Heart right ventricle (tissue), 16 donors: Measurements from ENCODE around the gene GPD1. TPM values are rescaled to one million over a fixed set of nuclear protein-coding genes. Genes with fewer than 3 reads are reported as not detected.

Experiments used
- ATAC-seq, 8 donors: fragments of 200-7000 bp; cut with Tn5 transposase; one replicate each; pipeline ENCODE4 v1.9.1; 2020; ENCODE audit warnings: mild to moderate bottlenecking in 8 of 8, moderate library complexity in 8 of 8, moderate number of reproducible peaks in 1 of 8
- DNase-seq, 2 donors: peaks; one replicate each; pipeline ENCODE4 v3.0.0-alpha.2; 2020
- H3K27ac ChIP-seq, 10 donors: fragments of 200-600 bp; sonication (generic) in 2 of 10; one replicate each; pipeline versions ENCODE4 v1.5.0 to v1.8.0; 2020 to 2022; ENCODE audit warnings: mild to moderate bottlenecking in 3 of 10
- H3K27me3 ChIP-seq, 7 donors: fragments of 200-600 bp; one replicate each; pipeline ENCODE4 v1.8.0; 2021 to 2022; ENCODE audit warnings: mild to moderate bottlenecking in 2 of 7
- H3K36me3 ChIP-seq, 9 donors: fragments of 200-600 bp; sonication (generic) in 1 of 9; one replicate each; pipeline versions ENCODE4 v1.5.0 to v1.8.0; 2020 to 2022; ENCODE audit warnings: mild to moderate bottlenecking in 2 of 9
- H3K4me1 ChIP-seq, 9 donors: fragments of 200-600 bp; sonication (generic) in 1 of 9; one replicate each; pipeline versions ENCODE4 v1.5.0 to v1.8.0; 2020 to 2022; ENCODE audit warnings: mild to moderate bottlenecking in 4 of 9
- H3K4me3 ChIP-seq, 10 donors: fragments of 200-600 bp; sonication (generic) in 2 of 10; one replicate each; pipeline versions ENCODE4 v1.5.0 to v1.8.0; 2020 to 2022; ENCODE audit warnings: mild to moderate bottlenecking in 7 of 10, moderate library complexity in 2 of 10
- H3K9me3 ChIP-seq, 11 donors: fragments of 200-600 bp in 10 of 11; sonication (generic) in 2 of 11; one replicate each; pipeline versions ENCODE4 v1.5.0 to v1.8.0; 2013 to 2022; ENCODE audit warnings: mild to moderate bottlenecking in 2 of 11, control low read depth in 1 of 11, moderate library complexity in 1 of 11
- WGBS, 2 donors: extraction: QIAGEN DNeasy Blood & Tissue Kit; methylation state at CpG; one replicate each; pipeline ENCODE4 v1.1.7; 2013; ENCODE audit warnings: inconsistent platforms in 1 of 2; 5-methylcytosine and 5-hydroxymethylcytosine counted together
- intact Hi-C, 10 donors: fragments of 100-400 bp; cut with DNase I; formaldehyde crosslinking; loops; one replicate each; pipeline versions ENCODE4 v1.11.1 to v1.14.2; 2022
- polyA plus RNA-seq, 2 donors: library from polyadenylated mRNA; stranded (reverse); fragments of 200-250 nt; gene quantifications; one replicate each; pipeline ENCODE4 v1.2.3, GENCODE V29; 2013
- total RNA-seq, 10 donors: library from RNA; stranded (reverse); fragmentation: NEBNext Ultra II Directional in 3 of 10; extraction: Animal tissue kit (Norgen Biotek cat#: 25700) in 3 of 10; gene quantifications; one replicate each; pipeline versions ENCODE4 v1.2.1 to v1.2.4, GENCODE V29; 2021 to 2023
- TF ChIP-seq, protein P1 (sequence below), 9 donors: fragments of 200-600 bp; sonication (generic) in 2 of 9; IDR thresholded peaks; one replicate each; pipeline versions ENCODE4 v1.5.0 to v1.8.0; 2021 to 2022; ENCODE audit warnings: antibody characterized with exemption in 9 of 9, mild to moderate bottlenecking in 5 of 9, moderate library complexity in 1 of 9
- donor health status: Arrhythmogenic right ventricular cardiomyopathy.
- donor health status: ischemic (EF 13 %, LVEDD 7.1; RV severe dilation, severe dysfunction).
- donor health status: healthy with polysubstance abuse.
- donor health status: DM: no; HTN: yes; CAD: no.
- donor health status: DM: no; HTN: no; CAD: no.
- donor health status: ischemic (EF 25% LVEDD 6.9; RV normal size, moderate dysfunction).
- donor health status: ischemic (EF 25% LVEDD 5.7; RV mildly dilated, moderate dysfunction).
- donor health status: healthy.
- donor health status: DM: yes; HTN: yes; CAD: no.
- donor health status: Ischemic cardiomyopathy.
- donor health status: ischemic (EF 35%, LVEDD 5.7; RV mildly dilated, moderate dysfunction).
- donor health status: nonischemic (EF 11% LVEDD 7.7; RV severe dilation, severe dysfunction).
- donor health status: DM: yes; HTN: yes; CAD: no.
- donor health status: PGD.
- donor health status: ischemic (EF 29% LVEDD 5.4; RV normal size, mild dysfunction).
- donor health status: nonischemic (EF 23%, LVEDD 6.1; RV moderate dilation, normal function).

GPD1 gene
- total and polyA plus RNA-seq, 12 donors = 5.2 to 67.7 (median 15.3) TPM

DNA sequence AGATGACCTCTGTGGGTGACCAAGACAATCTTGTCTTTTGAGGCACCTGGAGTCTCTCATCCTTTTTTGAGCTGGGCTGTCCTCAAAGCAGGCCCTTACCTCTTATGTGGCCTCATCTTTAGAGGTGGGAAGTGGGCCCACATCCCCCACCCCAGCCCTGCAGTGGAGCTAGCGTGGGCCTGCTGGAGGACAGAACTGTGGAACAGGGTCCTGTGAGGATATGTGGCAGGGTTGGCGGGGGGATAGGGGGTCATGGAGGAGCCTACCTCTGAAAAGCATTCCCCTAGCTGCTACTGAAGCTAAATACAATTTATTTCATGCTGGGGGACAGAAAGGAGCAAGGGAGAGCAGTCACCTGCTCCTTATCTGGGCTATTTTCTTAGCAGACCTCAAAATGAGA, 457 bp upstream of the GPD1 start:
- Histone ChIP-seq H3K4me3 (no peak overlapping the region), H3K36me3 (peaks cover 0 to 38% (median 17%) of the 10 kb centered on the region in 9 donors), H3K27me3 (no peaks in the 10 kb centered on the region), H3K4me1 (peaks cover 4 to 39% (median 24%) of the 10 kb centered on the region in 9 donors), H3K27ac (peak overlapping the region in 7 of 10 donors; percentile 2 to 52 (median 34)), H3K9me3 (no peaks in the 10 kb centered on the region)
- TF ChIP-seq, protein P1, sequence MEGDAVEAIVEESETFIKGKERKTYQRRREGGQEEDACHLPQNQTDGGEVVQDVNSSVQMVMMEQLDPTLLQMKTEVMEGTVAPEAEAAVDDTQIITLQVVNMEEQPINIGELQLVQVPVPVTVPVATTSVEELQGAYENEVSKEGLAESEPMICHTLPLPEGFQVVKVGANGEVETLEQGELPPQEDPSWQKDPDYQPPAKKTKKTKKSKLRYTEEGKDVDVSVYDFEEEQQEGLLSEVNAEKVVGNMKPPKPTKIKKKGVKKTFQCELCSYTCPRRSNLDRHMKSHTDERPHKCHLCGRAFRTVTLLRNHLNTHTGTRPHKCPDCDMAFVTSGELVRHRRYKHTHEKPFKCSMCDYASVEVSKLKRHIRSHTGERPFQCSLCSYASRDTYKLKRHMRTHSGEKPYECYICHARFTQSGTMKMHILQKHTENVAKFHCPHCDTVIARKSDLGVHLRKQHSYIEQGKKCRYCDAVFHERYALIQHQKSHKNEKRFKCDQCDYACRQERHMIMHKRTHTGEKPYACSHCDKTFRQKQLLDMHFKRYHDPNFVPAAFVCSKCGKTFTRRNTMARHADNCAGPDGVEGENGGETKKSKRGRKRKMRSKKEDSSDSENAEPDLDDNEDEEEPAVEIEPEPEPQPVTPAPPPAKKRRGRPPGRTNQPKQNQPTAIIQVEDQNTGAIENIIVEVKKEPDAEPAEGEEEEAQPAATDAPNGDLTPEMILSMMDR (IDR thresholded peaks at IDR 0.05) = no peak
- ATAC-seq = no peak
- WGBS, 2 donors = 88 to 96% methylated on average over 2 of the region's 2 CpGs
- DNase-seq = no peak
- intact Hi-C loops = no loop called here

DNA sequence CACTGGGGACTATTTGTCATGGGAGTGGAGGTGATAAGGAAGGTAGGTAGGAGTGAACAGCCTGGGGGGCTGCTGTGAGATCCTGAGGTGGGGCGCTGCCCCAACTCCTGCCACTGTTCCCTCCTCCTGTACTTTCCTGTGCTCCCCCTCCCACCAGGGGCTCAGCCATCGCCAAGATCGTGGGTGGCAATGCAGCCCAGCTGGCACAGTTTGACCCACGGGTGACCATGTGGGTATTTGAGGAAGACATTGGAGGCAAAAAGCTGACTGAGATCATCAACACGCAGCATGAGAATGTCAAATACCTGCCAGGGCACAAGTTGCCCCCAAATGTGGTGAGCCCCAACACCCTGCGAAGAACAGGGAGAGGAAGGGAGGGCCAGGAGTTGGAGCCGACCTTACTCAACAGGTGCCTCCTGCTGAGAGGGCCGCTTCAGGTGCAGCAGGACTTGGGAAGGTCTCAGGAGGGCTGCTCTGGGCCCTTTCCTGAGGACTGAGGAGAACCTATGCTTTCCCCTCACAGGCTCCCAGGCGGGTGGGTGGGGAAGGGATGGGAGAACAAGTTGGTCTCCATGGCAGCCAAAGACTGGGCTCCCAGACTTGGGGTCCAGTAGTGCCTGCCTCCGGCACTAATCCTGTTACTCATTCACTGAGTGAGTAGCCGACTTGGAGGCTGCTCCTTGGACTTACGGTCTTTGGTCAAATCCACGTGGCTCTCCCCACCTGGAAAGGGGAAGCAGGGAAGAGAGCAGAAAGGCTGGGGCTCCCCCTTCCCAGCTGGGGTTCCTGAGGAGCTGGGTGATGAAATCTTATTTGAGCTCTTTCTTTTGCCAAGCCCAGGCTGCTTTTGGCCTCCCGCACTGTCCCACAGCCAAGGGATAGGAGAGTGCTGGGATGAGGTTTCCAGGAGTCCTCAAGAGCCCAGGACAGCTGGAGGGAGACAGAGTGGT, 884 bp downstream of the GPD1 start:
- Histone ChIP-seq H3K27me3 (no peaks in the 10 kb centered on the region), H3K36me3 (peaks cover 0 to 25% (median 6%) of the 10 kb centered on the region in 9 donors), H3K4me3 (peak overlapping the region in 5 of 10 donors; percentile 16 to 34 (median 24)), H3K9me3 (no peaks in the 10 kb centered on the region), H3K27ac (peak overlapping the region in 3 of 10 donors; percentile 18 to 47 (median 34)), H3K4me1 (peaks cover 8 to 49% (median 32%) of the 10 kb centered on the region in 9 donors)
- DNase-seq (no peak), ATAC-seq (peak in 1 of 8 donors; percentile 2)
- WGBS, 2 donors = 81 to 85% methylated on average over 14 of the region's 14 CpGs
- intact Hi-C loops = no loop called here
- TF ChIP-seq, protein P1 (IDR thresholded peaks at IDR 0.05) = no peak

DNA sequence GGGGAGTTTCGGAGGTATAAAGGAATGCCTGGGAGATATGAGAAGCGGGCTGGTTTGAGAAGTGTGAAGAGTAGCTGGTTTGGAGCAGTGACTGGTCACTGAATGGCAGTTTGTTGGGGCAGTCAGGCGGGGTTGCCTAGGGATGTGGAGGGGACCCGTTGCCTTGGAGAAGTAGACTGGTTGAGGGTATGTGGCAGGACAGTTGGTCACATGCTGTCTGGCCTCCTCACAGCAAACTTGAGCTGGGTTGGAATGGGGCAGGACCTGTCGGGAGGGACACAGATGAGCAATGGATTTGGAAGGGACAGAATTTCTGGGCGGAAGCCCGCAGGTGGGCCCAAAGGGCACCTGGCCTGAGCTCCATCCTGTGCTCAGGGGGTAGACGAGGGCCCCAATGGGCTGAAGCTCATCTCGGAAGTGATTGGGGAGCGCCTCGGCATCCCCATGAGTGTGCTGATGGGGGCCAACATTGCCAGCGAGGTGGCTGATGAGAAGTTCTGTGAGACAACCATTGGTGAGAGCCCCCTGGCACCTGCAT, 2.2 kb downstream of the GPD1 start:
- Histone ChIP-seq H3K27me3 (no peaks in the 10 kb centered on the region), H3K4me1 (peaks cover 20 to 62% (median 38%) of the 10 kb centered on the region in 9 donors), H3K4me3 (no peak overlapping the region), H3K27ac (no peak overlapping the region), H3K9me3 (no peaks in the 10 kb centered on the region), H3K36me3 (peaks cover 0 to 14% (median 0%) of the 10 kb centered on the region in 9 donors)
- ATAC-seq (no peak), DNase-seq (no peak)
- 94% methylated on average over 12 of the region's 12 CpGs for WGBS, 2 donors
- intact Hi-C loops = no loop called here
- TF ChIP-seq, protein P1 (IDR thresholded peaks at IDR 0.05) = no peak

DNA sequence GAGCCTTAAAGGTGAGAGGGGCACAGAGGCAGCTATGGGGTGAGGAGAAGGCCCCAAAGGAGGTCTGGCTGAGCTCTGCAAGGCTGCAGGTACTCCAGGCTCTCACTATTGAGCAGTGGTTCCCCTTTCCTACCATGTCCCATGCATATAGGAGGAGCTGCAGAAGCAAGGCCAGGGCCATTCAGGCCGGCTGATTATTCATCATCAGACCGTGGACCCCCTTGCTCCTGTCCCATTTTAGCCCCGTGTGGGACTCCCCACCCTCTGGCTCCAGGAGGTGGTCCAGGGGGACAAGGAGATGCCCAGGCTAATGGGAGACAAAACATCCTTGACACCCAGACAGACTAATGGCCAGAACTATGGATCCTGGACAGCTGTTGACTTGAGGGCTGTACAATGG, 3.1 kb downstream of the GPD1 start:
- intact Hi-C loops = no loop called here
- no peak for ATAC-seq
- 82 to 91% methylated on average over 3 of the region's 3 CpGs for WGBS, 2 donors

More for the DNA sequence above, 3.1 kb downstream of the GPD1 start:
- Histone ChIP-seq H3K4me3 (no peak overlapping the region), H3K36me3 (peaks cover 0 to 6% (median 0%) of the 10 kb centered on the region in 9 donors), H3K27ac (no peak overlapping the region), H3K27me3 (no peaks in the 10 kb centered on the region), H3K9me3 (no peaks in the 10 kb centered on the region), H3K4me1 (peaks cover 23 to 62% (median 42%) of the 10 kb centered on the region in 9 donors)
- TF ChIP-seq, protein P1 (IDR thresholded peaks at IDR 0.05) = no peak
- DNase-seq = no peak
